ENCODE data around the gene AMT.

Gene AMT

GRCh38 chr3:49387721-49388120 lies 34.6 kb downstream of the AMT start:
- DNase-seq, result no peak

DNA sequence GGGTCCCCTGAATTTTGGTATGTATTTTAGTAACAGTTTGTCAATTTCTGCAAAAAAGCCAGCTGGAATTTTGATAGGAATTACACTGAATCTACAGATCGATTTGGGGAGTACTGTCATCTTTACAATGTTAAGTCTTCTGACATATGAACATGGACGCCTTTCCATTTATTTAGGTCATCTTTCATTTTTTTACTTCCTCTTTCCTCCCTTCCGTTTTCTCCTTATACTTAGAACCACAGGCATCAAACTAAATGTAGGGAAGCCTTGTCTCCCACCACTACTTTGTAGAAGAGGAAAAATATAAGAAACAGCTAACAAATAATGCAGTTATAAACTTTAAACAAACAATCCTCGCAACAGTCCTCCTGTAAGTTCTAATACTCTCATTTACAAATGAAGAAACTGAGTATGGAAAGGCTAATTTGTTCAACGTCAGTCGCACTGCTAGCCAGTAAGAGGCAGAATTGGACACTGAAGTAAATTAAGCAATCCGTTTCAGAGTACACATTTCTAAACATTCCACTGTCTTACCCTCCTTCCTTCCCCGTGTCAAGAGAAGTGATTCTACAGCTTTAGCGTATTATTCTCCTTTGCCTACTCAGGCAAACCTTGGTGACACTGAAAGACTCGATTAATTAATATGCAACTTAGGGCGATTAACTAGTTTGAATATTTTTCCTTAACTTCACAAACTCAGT lies 36.1 kb downstream of the AMT start:
- DNase-seq, result peak; percentile 76 to 78

DNA sequence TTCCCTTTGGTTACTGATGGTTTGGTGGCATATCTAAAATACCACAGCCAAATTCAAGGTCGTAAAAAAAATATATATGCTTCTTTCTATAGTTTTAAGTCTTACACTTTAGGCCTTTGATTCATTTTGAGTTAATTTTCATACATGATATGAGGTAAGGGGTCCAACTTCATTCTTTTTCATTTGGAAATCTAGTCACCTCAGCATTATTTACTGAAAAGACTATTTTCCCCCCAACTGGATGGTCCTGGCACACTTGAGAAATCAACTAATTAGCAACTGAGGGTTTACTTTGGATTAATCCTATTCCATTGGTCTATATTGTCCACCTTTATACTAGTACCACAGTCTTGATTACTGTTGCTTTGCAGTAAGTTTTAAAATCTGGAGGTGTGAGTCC lies 36.7 kb downstream of the AMT start:
- no peak for DNase-seq

DNA sequence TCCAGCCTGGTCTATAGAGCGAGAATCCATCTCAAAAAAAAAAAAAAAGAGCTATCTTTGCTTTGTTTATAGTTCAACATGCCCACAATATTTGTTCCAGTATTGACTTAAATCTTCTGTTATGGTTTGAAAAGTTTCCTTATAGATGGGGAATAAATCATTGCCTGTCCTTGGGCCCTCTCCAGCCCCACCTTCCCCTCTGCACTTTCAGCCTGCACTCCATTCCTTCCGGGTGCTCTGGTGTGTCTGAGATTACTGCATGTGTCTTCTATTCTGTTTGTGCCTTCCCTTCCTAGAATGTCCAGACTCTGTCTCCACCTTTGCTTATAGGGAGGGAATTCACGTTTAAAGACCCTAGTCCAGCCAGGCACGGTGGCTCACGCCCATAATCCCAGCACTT lies 38.9 kb downstream of the AMT start:
- DNase-seq, result no peak

GRCh38 chr3:49378249-49378895 lies 43.9 kb downstream of the AMT start:
- DNase-seq, result no peak

DNA sequence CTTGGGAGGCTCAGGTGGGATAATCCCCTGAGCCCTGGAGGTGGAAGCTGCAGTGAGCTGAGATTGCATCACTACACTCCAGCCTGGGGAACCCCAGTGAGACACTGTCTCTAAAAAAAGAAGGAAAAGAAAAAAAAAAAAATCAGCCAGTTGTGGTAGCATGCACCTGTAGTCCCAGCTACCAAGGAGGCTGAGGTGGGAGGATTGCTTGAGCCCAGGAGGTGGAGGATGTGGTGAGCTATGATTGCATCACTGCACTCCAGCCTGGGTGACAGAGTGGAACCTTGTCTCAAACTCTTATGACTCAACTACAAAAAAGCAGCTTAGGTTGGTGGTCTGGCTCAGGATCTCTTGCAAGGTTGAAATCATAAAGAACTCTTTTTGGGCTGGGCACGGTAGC lies 44.8 kb downstream of the AMT start:
- DNase-seq, result peak; percentile 15 to 39

DNA sequence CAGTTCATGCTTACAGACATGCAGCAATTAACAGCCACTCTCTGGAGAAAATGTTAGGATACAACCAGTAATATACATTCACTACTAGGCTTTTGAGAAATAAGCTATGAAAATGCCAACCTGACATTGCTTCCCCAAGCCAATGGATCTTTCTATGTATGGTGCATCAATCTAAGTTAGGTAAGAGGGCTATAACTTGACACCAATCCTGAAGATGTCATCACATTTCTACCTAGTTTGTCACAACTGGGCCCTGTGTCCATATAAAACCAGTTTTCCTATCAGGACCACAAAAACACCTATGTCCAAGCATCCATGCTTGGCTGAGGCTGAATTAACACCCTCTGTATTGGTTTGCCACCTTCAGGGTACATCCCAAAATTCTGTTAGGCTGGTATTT lies 50.3 kb downstream of the AMT start:
- no peak for DNase-seq

DNA sequence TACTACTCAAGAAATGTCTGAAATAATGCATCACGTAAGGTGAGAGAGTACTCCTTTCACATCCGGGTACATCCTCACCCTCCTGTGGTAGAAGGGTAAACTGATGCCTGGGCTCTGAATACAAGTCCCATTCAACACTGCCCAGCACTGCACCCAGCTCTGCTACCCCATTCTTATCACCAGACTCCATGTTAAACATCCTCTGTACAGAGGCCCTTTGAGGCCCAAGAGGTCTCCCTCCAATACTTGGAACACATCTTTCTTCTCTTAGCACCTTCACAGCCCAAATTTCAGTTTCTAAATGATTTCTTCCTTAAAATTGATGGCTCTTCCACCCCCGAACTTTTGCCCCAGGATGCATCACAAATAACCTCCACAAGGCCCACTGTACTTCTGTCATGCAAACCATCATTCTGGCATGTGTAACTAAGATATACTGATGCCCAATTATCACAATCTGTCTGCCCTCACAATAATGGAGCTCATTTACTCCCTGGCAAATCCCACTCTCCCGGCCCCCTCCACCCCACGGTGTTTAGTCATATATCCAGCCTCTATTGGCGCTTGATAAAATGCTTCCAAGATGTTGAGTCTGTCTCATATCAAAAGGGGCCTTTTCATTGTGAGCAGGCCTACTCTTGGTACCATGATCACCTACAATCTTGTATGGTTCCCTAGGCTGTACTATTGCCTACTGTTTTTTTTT lies 51.5 kb downstream of the AMT start:
- no peak for DNase-seq
